ENCODE data around the gene MAML1. TPM values are rescaled to one million over a fixed set of nuclear protein-coding genes. Genes with fewer than 3 reads are reported as not detected.

The MAML1 gene
- total RNA-seq, 1 experiment from 2014 or later, result 42.2 TPM

DNA sequence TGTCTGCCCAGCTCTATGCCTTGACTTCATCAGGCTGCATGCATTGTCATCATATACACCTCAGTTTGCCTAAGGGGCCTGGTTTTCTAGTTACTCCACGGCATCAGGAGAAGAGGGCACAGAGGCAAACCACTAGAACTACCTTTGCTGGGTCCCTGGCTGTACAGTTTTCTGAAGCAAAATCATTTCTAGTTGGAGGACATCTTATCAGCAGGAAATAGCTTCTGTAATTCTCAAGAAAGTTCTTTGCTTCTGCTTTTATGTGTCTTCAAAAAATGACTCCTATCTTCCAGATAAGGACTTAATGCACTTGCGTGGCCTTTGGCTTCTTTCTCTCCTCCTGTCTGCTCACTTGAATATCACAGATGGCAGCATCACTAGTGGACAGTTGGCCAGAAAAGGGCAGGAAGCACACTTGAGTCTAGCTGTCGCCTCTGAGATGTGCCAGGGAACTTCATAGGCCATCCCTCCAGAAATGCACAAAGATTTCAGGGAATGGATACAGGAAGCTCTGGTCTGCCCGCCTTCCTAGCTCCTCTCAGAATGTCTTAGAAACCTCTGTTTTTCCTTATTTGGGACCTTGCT is 38.8 kb downstream of the MAML1 start:
- H3K36me3 Mint-ChIP-seq, result peaks cover 68% of the 10 kb centered on the region
- ATAC-seq, result no peak

More for the DNA sequence above, 38.8 kb downstream of the MAML1 start:
- Mint-ChIP-seq H3K27me3 (ENCODE audit: low read depth) (no peaks in the 10 kb centered on the region), H3K9me3 (no peaks in the 10 kb centered on the region), H3K4me1 (no peaks in the 10 kb centered on the region), H3K4me3 (no peak overlapping the region), H3K27ac (no peak overlapping the region)
- DNase-seq (ENCODE audit: low spot score), result no peak
- ChIA-PET CTCF (interaction anchor here (1.0 to 1.4 kb wide), 3 partner anchors 8 to 25 kb away, joined by 3 to 5 read pairs (median 4); no protein-coding TSS in a partner anchor), POLR2A (no interaction called here)
- no peak for TF ChIP-seq PREB (CRISPR knock-in tag; IDR thresholded peaks at IDR 0.05; ENCODE audit: borderline replicate concordance)
- no peak for TF ChIP-seq NR2C2 (CRISPR knock-in tag; IDR thresholded peaks at IDR 0.05)
- no peak for TF ChIP-seq TEAD1 (CRISPR knock-in tag; IDR thresholded peaks at IDR 0.05)
- TF ChIP-seq, protein P1, sequence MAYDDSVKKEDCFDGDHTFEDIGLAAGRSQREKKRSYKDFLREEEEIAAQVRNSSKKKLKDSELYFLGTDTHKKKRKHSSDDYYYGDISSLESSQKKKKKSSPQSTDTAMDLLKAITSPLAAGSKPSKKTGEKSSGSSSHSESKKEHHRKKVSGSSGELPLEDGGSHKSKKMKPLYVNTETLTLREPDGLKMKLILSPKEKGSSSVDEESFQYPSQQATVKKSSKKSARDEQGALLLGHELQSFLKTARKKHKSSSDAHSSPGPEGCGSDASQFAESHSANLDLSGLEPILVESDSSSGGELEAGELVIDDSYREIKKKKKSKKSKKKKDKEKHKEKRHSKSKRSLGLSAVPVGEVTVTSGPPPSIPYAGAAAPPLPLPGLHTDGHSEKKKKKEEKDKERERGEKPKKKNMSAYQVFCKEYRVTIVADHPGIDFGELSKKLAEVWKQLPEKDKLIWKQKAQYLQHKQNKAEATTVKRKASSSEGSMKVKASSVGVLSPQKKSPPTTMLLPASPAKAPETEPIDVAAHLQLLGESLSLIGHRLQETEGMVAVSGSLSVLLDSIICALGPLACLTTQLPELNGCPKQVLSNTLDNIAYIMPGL (CRISPR knock-in tag; IDR thresholded peaks at IDR 0.05), result no peak
- no peak for TF ChIP-seq E2F4 (CRISPR knock-in tag; IDR thresholded peaks at IDR 0.05; ENCODE audit: borderline replicate concordance, low read depth)
- TF ChIP-seq ATF2 (CRISPR knock-in tag; IDR thresholded peaks at IDR 0.05; ENCODE audit: borderline replicate concordance, low read depth), result no peak
- TF ChIP-seq ATF1 (CRISPR knock-in tag; IDR thresholded peaks at IDR 0.05), result no peak
- no peak for TF ChIP-seq ZNF232 (CRISPR knock-in tag; IDR thresholded peaks at IDR 0.05)
- TF ChIP-seq, protein P2, sequence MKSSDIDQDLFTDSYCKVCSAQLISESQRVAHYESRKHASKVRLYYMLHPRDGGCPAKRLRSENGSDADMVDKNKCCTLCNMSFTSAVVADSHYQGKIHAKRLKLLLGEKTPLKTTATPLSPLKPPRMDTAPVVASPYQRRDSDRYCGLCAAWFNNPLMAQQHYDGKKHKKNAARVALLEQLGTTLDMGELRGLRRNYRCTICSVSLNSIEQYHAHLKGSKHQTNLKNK (CRISPR knock-in tag; IDR thresholded peaks at IDR 0.05), result no peak
- TF ChIP-seq, protein P3, sequence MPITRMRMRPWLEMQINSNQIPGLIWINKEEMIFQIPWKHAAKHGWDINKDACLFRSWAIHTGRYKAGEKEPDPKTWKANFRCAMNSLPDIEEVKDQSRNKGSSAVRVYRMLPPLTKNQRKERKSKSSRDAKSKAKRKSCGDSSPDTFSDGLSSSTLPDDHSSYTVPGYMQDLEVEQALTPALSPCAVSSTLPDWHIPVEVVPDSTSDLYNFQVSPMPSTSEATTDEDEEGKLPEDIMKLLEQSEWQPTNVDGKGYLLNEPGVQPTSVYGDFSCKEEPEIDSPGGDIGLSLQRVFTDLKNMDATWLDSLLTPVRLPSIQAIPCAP (CRISPR knock-in tag; IDR thresholded peaks at IDR 0.05), result no peak
- TF ChIP-seq USF1 (CRISPR knock-in tag; IDR thresholded peaks at IDR 0.05), result no peak
- TF ChIP-seq, protein P4, sequence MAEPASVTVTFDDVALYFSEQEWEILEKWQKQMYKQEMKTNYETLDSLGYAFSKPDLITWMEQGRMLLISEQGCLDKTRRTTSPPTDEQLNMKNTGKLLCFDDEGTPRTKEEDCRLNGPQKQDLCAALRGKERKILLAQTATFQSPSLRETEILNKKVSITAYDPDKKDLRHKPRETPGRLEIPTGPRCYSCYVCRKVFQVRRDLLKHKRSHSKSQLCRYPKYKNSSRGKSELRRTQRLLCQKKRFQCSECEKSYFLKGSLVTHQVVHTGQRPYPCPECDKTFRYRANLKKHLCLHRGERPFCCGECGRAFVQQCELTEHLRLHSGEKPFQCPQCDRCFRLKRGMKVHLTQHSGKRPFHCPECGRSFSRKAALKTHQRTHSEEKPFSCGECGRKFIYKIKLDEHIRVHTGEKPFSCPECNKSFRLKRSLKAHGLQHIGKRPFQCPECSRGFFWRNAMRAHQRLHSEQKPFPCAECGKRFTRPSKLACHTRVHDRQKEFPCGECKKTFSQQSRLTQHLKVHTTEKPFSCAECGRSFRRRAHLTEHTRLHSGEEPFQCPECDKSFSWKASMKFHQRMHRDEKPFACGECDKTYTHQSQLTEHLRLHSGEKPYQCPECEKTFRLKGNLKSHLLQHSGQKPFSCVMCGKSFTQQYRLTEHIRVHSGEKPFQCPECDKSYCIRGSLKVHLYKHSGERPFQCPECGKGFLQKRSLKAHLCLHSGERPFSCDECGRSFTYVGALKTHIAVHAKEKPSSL (CRISPR knock-in tag; conservative IDR thresholded peaks at IDR 0.05), result no peak
- TF ChIP-seq NR3C1 (CRISPR knock-in tag; conservative IDR thresholded peaks at IDR 0.05; ENCODE audit: low read depth), result no peak
- no peak for TF ChIP-seq ZNF671 (CRISPR knock-in tag; IDR thresholded peaks at IDR 0.05)
- no peak for TF ChIP-seq OVOL2 (CRISPR knock-in tag; IDR thresholded peaks at IDR 0.05; ENCODE audit: borderline replicate concordance)
- TF ChIP-seq, protein P5, sequence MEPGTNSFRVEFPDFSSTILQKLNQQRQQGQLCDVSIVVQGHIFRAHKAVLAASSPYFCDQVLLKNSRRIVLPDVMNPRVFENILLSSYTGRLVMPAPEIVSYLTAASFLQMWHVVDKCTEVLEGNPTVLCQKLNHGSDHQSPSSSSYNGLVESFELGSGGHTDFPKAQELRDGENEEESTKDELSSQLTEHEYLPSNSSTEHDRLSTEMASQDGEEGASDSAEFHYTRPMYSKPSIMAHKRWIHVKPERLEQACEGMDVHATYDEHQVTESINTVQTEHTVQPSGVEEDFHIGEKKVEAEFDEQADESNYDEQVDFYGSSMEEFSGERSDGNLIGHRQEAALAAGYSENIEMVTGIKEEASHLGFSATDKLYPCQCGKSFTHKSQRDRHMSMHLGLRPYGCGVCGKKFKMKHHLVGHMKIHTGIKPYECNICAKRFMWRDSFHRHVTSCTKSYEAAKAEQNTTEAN (CRISPR knock-in tag; IDR thresholded peaks at IDR 0.05), result no peak
- no peak for TF ChIP-seq GABPB1 (CRISPR knock-in tag; IDR thresholded peaks at IDR 0.05)
- TF ChIP-seq NFE2L1 (CRISPR knock-in tag; IDR thresholded peaks at IDR 0.05), result no peak
- no peak for TF ChIP-seq SOX15 (CRISPR knock-in tag; IDR thresholded peaks at IDR 0.05)

All from WTC11 (cell line).